HepG2 (cell line): Measurements from ENCODE around the gene POLR3E. TPM values are rescaled to one million over a fixed set of nuclear protein-coding genes. Genes with fewer than 3 reads are reported as not detected.

ENCODE experiments used
- AFF4 ChIP-seq: sonication (generic); formaldehyde crosslinking; IDR thresholded peaks from 2 replicates; pipeline ENCODE4 v1.4.0; 2020; ENCODE audit warnings: missing genetic modification reagents
- CREM ChIP-seq, 2 experiments: sonication (generic) in 1 of 2; formaldehyde crosslinking in 1 of 2; IDR thresholded peaks; 2 replicates each; pipeline versions ENCODE4 v1.4.0 to v1.6.1; 2016 to 2020; ENCODE audit warnings: antibody characterized with exemption in 1 of 2, mild to moderate bottlenecking in 1 of 2, missing genetic modification reagents in 1 of 2
- DBP ChIP-seq: sonication (generic); formaldehyde crosslinking; IDR thresholded peaks from 2 replicates; pipeline ENCODE4 v1.4.0; 2020; ENCODE audit warnings: missing genetic modification reagents; ENCODE audit errors: not compliant biosample characterization
- KLF15 ChIP-seq: sonication (generic); formaldehyde crosslinking; IDR thresholded peaks from 2 replicates; pipeline ENCODE4 v1.8.1; 2023; ENCODE audit warnings: borderline replicate concordance, mild to moderate bottlenecking, inconsistent platforms, missing genetic modification reagents, mixed read lengths
- MNT ChIP-seq: fragments of 450-650 bp; IDR thresholded peaks from 2 replicates; pipeline ENCODE4 v1.6.1; 2016
- POGK ChIP-seq: sonication (generic); formaldehyde crosslinking; conservative IDR thresholded peaks from 2 replicates; pipeline ENCODE4 v1.8.0; 2022; ENCODE audit warnings: mild to moderate bottlenecking, moderate library complexity, missing genetic modification reagents
- SRSF1 ChIP-seq: fragments of 200-400 bp; formaldehyde crosslinking; optimal IDR thresholded peaks from 2 replicates; pipeline ENCODE3; 2017; ENCODE audit warnings: mild to moderate bottlenecking, low read depth, low read length, moderate library complexity
- ZFP1 ChIP-seq: IDR thresholded peaks from 2 replicates; pipeline ENCODE4 v1.6.1; 2016
- ZNF142 ChIP-seq: sonication (generic); formaldehyde crosslinking; IDR thresholded peaks from 2 replicates; pipeline ENCODE4 v1.4.0; 2020; ENCODE audit warnings: missing genetic modification reagents
- ZNF335 ChIP-seq: sonication (generic); formaldehyde crosslinking; IDR thresholded peaks from 2 replicates; pipeline ENCODE4 v1.4.0; 2020; ENCODE audit warnings: missing genetic modification reagents
- ZNF547 ChIP-seq: sonication (generic); formaldehyde crosslinking; IDR thresholded peaks from 2 replicates; pipeline ENCODE4 v1.5.1; 2020; ENCODE audit warnings: mild to moderate bottlenecking, missing genetic modification reagents
- ZNF556 ChIP-seq: sonication (generic); formaldehyde crosslinking; IDR thresholded peaks from 2 replicates; pipeline ENCODE4 v1.4.0; 2020; ENCODE audit warnings: mild to moderate bottlenecking, missing genetic modification reagents, borderline replicate concordance
- ZNF614 ChIP-seq: IDR thresholded peaks from 2 replicates; pipeline ENCODE4 v1.6.1; 2018; ENCODE audit warnings: missing biosample characterization, missing genetic modification reagents, inconsistent platforms, borderline replicate concordance
- ZNF747 ChIP-seq: sonication (generic); formaldehyde crosslinking; IDR thresholded peaks from 2 replicates; pipeline ENCODE4 v1.8.1; 2023; ENCODE audit warnings: missing genetic modification reagents, mild to moderate bottlenecking, borderline replicate concordance
- ZNF777 ChIP-seq: sonication (generic); formaldehyde crosslinking; IDR thresholded peaks from 2 replicates; pipeline ENCODE4 v1.4.0; 2020; ENCODE audit warnings: missing genetic modification reagents
- polyA plus RNA-seq, 8 experiments: library from polyadenylated mRNA; depleted of rRNA in 3 of 8; stranded (reverse) in 7 of 8; unstranded in 1 of 8; fragments of >200 nt; fragmentation: Illumina TruSeq in 4 of 8; extraction: Trizol in 4 of 8; gene quantifications; 2 replicates each; pipeline versions ENCODE4 v1.2.1 to v1.2.3, GENCODE V29; 2011 to 2016; ENCODE audit warnings: low read depth in 4 of 8, missing spikeins in 1 of 8, mixed read lengths in 1 of 8; ENCODE audit not compliant: insufficient read depth in 1 of 8
- total RNA-seq, 5 experiments: library from RNA; depleted of rRNA; stranded (reverse); fragments of >200 nt; fragmentation: Illumina TruSeq; extraction: Trizol; gene quantifications; 2 replicates each; pipeline ENCODE4 v1.2.3, GENCODE V29; 2016; ENCODE audit warnings: low read depth in 1 of 5

The POLR3E gene
- total and polyA plus RNA-seq, 2 of the 13 experiments (the other 11 are each of a cell fraction or from before 2014, with no cell fraction given), result 135 to 262 TPM

GRCh38 chr16:22369221-22369811, 72.1 kb downstream of the POLR3E start (continued):
- TF ChIP-seq ZNF142 (CRISPR knock-in tag), result no peak
- TF ChIP-seq MNT, result no peak
- TF ChIP-seq KLF15, result no peak
- TF ChIP-seq DBP (CRISPR knock-in tag), result no peak
- TF ChIP-seq AFF4 (CRISPR knock-in tag), result no peak
- no peak for TF ChIP-seq ZNF556
- TF ChIP-seq SRSF1, result no peak
- TF ChIP-seq ZNF335 (CRISPR knock-in tag), result 0 out of 2 replicates have a peak, but pooled peaks have one; percentile 14
- TF ChIP-seq ZNF777 (CRISPR knock-in tag), result no peak
- TF ChIP-seq ZNF547 (CRISPR knock-in tag), result no peak
- TF ChIP-seq ZNF614 (CRISPR knock-in tag), result 0 out of 2 replicates have a peak, but pooled peaks have one; percentile 59
- no peak for TF ChIP-seq ZFP1 (CRISPR knock-in tag)
- TF ChIP-seq ZNF747 (CRISPR knock-in tag), result no peak
- 0 out of 2 replicates have a peak, but pooled peaks have one; percentile 25 for TF ChIP-seq POGK (CRISPR knock-in tag)
- peak; percentile 81 for TF ChIP-seq CREM (IDR thresholded peaks at IDR 0.05)
- no peak for TF ChIP-seq CREM (CRISPR knock-in tag; IDR thresholded peaks at IDR 0.05)
